H1 (cell line): ENCODE data around the gene CHST13. TPM values are rescaled to one million over a fixed set of nuclear protein-coding genes. Genes with fewer than 3 reads are reported as not detected.

Experiments
- CHD2 ChIP-seq: IDR thresholded peaks from 2 replicates; pipeline ENCODE4 v1.6.1; 2012; ENCODE audit warnings: low read length, improper control_type of control experiment
- CHD7 ChIP-seq: fragments of 300-600 bp; sonication (generic); IDR thresholded peaks from 2 replicates; pipeline ENCODE4 v1.7.1; 2012; ENCODE audit warnings: low read length, moderate library complexity, mild to moderate bottlenecking, inconsistent platforms; ENCODE audit not compliant: insufficient replicate concordance
- CREB1 ChIP-seq: IDR thresholded peaks from 2 replicates; pipeline ENCODE4 v1.6.1; 2012; ENCODE audit warnings: inconsistent platforms
- EP300 ChIP-seq, 2 experiments: IDR thresholded peaks; 1 replicate in 1 of 2; 2 replicates in 1 of 2; pipeline ENCODE4 v1.6.1; 2011 to 2012; ENCODE audit warnings: low read depth in 2 of 2, low read length in 2 of 2, mild to moderate bottlenecking in 2 of 2, borderline replicate concordance in 1 of 2, inconsistent platforms in 1 of 2, moderate library complexity in 1 of 2
- SIRT6 ChIP-seq: IDR thresholded peaks from one replicate; pipeline ENCODE4 v1.7.1; 2012; ENCODE audit warnings: low read length, inconsistent platforms
- SP4 ChIP-seq: IDR thresholded peaks from 2 replicates; pipeline ENCODE4 v1.6.1; 2012; ENCODE audit warnings: low read length, inconsistent platforms
- TBP ChIP-seq: IDR thresholded peaks from 2 replicates; pipeline ENCODE4 v1.6.1; 2011; ENCODE audit warnings: low read depth, low read length, improper control_type of control experiment
- polyA plus RNA-seq, 7 experiments: library from polyadenylated mRNA; depleted of rRNA in 3 of 7; stranded (reverse) in 5 of 7; unstranded in 2 of 7; fragments of >200 nt in 5 of 7; fragments of 200-250 nt in 2 of 7; gene quantifications; 1 replicate in 5 of 7; 2 replicates in 1 of 7; 4 replicates in 1 of 7; pipeline versions ENCODE4 v1.2.1 to v1.2.3, GENCODE V29; 2011 to 2013; ENCODE audit warnings: missing spikeins in 2 of 7, mixed read lengths in 2 of 7
- total RNA-seq: library from RNA; stranded (reverse); fragmentation: NEBNext Ultra II Directional; extraction: Animal tissue kit (Norgen Biotek cat#: 25700); gene quantifications from 2 replicates; pipeline ENCODE4 v1.2.1, GENCODE V29; 2021

Gene CHST13
- total and polyA plus RNA-seq, 2 of the 8 experiments (the other 6 are each of a cell fraction or from before 2014, with no cell fraction given): 5.4 to 11.7 TPM

- TF ChIP-seq CHD7 (no peak), CREB1 (no peak), CHD2 (no peak), SP4 (no peak), SIRT6 (no peak), TBP (no peak), EP300 (IDR thresholded peaks at IDR 0.05; ENCODE audit: borderline replicate concordance in 1 of 2, low read depth in 2 of 2, low read length in 2 of 2) (no peak)
Measured at GRCh38 chr3:126526668-126527005, 2.7 kb downstream of the CHST13 start (continued).
